ENCODE results near the gene FAM135A. TPM values are rescaled to one million over a fixed set of nuclear protein-coding genes. Genes with fewer than 3 reads are reported as not detected.

The FAM135A gene
- total and polyA plus RNA-seq, 2 of the 8 experiments (the other 6 are each of a cell fraction or from before 2014, with no cell fraction given), result 17.4 to 35.7 TPM

GRCh38 chr6:70575899-70576495 is 162.7 kb downstream of the FAM135A start:
- DNase-seq (ENCODE audit: low read depth in 1 of 2, low spot score in 2 of 2) (no peak), FAIRE-seq (no peak)
- no peak overlapping the region for H2BK15ac ChIP-seq (ENCODE audit: low read length)
- H3K18ac ChIP-seq (ENCODE audit: extremely low read depth, low read length), result no peak overlapping the region
- H3K9me3 ChIP-seq (ENCODE audit: insufficient read depth in 2 of 2, low read depth in 1 of 2, low read length in 1 of 2), result no peaks in the 10 kb centered on the region
- peaks cover 0 to 9% (median 5%) of the 10 kb centered on the region in 4 experiments; a peak in 5 of 8 replicates for H3K36me3 ChIP-seq (ENCODE audit: control insufficient read depth in 2 of 4, insufficient read depth in 4 of 4, low read length in 3 of 4)
- no peak overlapping the region for H3K27ac ChIP-seq (ENCODE audit: low read depth, low read length)
- no peaks in the 10 kb centered on the region for H4K20me1 ChIP-seq (replicated peaks in 1 of 2; ENCODE audit: control insufficient read depth in 1 of 2, insufficient read depth in 2 of 2, low read length in 2 of 2)
- ChIA-PET POLR2A (ENCODE audit: partially characterized antibody) (interaction anchor here (0.8 kb wide), 1 partner anchor 16 kb away, joined by 3 read pairs; no protein-coding TSS in a partner anchor), CTCF (ENCODE audit: partially characterized antibody) (interaction anchor here (0.7 to 1.0 kb wide), 5 partner anchors 11 to 70 kb away, joined by 3 to 4 read pairs (median 3); no protein-coding TSS in a partner anchor)
- no peak overlapping the region for H2BK5ac ChIP-seq (ENCODE audit: low read depth, low read length)
- no peaks in the 10 kb centered on the region for H3K79me1 ChIP-seq (ENCODE audit: low read depth, low read length)
- H4K5ac ChIP-seq (ENCODE audit: insufficient read length, low read depth, low read length), result no peak overlapping the region
- H3K4me3 ChIP-seq (ENCODE audit: extremely low read depth in 1 of 4, insufficient read depth in 2 of 4, low read depth in 3 of 4, low read length in 4 of 4), result no peak overlapping the region
- H2AFZ ChIP-seq (ENCODE audit: low read length), result no peak overlapping the region
- H3K14ac ChIP-seq (ENCODE audit: insufficient read length), result no peak overlapping the region
- no peak overlapping the region for H3K4ac ChIP-seq (replicated peaks; ENCODE audit: insufficient read length, low read depth, low read length)
- H3K23ac ChIP-seq (ENCODE audit: insufficient read length), result no peak overlapping the region
- 89% methylated on average over 7 of the region's 7 CpGs; no CpG with 5 or more reads in 1 of the 2 experiments for WGBS, 2 experiments (ENCODE audit: extremely low coverage in 1 of 2, insufficient coverage in 1 of 2, insufficient read length in 1 of 2, insufficient replicate concordance in 2 of 2, low coverage in 1 of 2, low lambda C conversion rate in 2 of 2, missing lambda C conversion rate in 1 of 2)
- no peak overlapping the region for H4K91ac ChIP-seq (replicated peaks; ENCODE audit: insufficient read length, low read length)
- no peak overlapping the region for H3K9ac ChIP-seq (replicated peaks in 1 of 4; ENCODE audit: extremely low read depth in 1 of 4, low read depth in 3 of 4, low read length in 3 of 4)
- no peak overlapping the region for H2AK5ac ChIP-seq (ENCODE audit: low read depth, low read length)
- H2BK20ac ChIP-seq (ENCODE audit: low read length), result no peak overlapping the region
- H3K23me2 ChIP-seq (ENCODE audit: low read depth, low read length), result no peaks in the 10 kb centered on the region
- peaks cover 0 to 3% (median 0%) of the 10 kb centered on the region in 4 experiments; a peak in 1 of 7 replicates for H3K4me1 ChIP-seq (replicated peaks in 1 of 4; ENCODE audit: control insufficient read depth in 3 of 4, insufficient read depth in 4 of 4, low read length in 3 of 4)
- no peak overlapping the region for H3K4me2 ChIP-seq (ENCODE audit: insufficient read depth in 1 of 2, low read depth in 2 of 2, low read length in 2 of 2)
- no peaks in the 10 kb centered on the region for H3K27me3 ChIP-seq (replicated peaks in 1 of 4; ENCODE audit: control insufficient read depth in 3 of 4, extremely low read depth in 1 of 4, insufficient read depth in 3 of 4, low read length in 3 of 4)
- H3K79me2 ChIP-seq (ENCODE audit: control insufficient read depth in 1 of 2, insufficient read depth in 2 of 2, low read length in 2 of 2), result no peaks in the 10 kb centered on the region
- H2BK120ac ChIP-seq (replicated peaks; ENCODE audit: low read depth, low read length), result no peak overlapping the region
- no peak overlapping the region for H4K8ac ChIP-seq (ENCODE audit: extremely low read depth, insufficient read depth, low read length)
- H3K56ac ChIP-seq (replicated peaks; ENCODE audit: insufficient read length, low read depth, low read length), result no peak overlapping the region
- H2BK12ac ChIP-seq (ENCODE audit: low read depth, low read length), result no peak overlapping the region
- TF ChIP-seq RBBP5 (IDR thresholded peaks at IDR 0.05; ENCODE audit: borderline replicate concordance, low read depth, low read length) (no peak), SUZ12 (IDR thresholded peaks at IDR 0.05; ENCODE audit: low read length) (no peak), SP2 (IDR thresholded peaks at IDR 0.05; ENCODE audit: low read length) (no peak), RXRA (IDR thresholded peaks at IDR 0.05; ENCODE audit: insufficient read depth, low read depth, low read length) (no peak), KDM1A (IDR thresholded peaks at IDR 0.05; ENCODE audit: borderline replicate concordance, low read length) (no peak), CTBP2 (IDR thresholded peaks at IDR 0.05; ENCODE audit: borderline replicate concordance, insufficient read depth, insufficient read length, low read length) (no peak), NRF1 (IDR thresholded peaks at IDR 0.05; ENCODE audit: low read depth, low read length) (no peak), MAFK (IDR thresholded peaks at IDR 0.05; ENCODE audit: low read depth, low read length) (no peak), ZNF274 (IDR thresholded peaks at IDR 0.05; ENCODE audit: borderline replicate concordance, extremely low read depth, low read length) (no peak), SRF (IDR thresholded peaks at IDR 0.05; ENCODE audit: low read depth, low read length) (no peak), CBX5 (IDR thresholded peaks at IDR 0.05; ENCODE audit: low read depth, low read length) (no peak), FOSL1 (IDR thresholded peaks at IDR 0.05; ENCODE audit: insufficient read depth, low read depth, low read length) (no peak), HDAC2 (IDR thresholded peaks at IDR 0.05; ENCODE audit: borderline replicate concordance in 1 of 2, low read depth in 2 of 2, low read length in 2 of 2) (no peak)

All from H1 (cell line).